CD4-positive, alpha-beta T cell treated with Interleukin-21 for 1 hour (primary cell): Measurements from ENCODE around the gene LRRC7.
"Not testable (repeated sequence)": the region's sequence is repeated elsewhere in the genome, so short reads cannot be mapped to it uniquely, and the experiment has no call there.

Experiments used
- DNase-seq: peaks from one replicate; pipeline ENCODE4 v3.0.0-alpha.2; 2020

Gene LRRC7

DNA sequence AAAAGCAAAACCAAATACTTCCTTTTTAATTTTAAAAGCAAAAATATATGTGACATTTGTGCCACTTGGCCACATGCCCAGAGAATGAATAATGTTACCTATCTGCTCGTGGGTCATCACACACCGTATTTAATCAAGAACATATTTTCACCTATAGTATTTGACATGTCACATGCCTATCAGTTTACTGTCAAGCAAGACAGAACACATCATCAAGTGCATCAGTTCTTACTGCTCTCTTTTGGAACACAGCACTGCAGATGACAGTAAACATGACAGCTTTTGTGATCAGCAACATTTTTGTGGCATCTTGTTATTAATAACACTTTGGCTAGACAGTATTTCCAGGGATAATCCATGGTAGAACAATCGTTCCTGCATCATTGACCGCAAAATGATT is 134.4 kb downstream of the LRRC7 start:
- DNase-seq = no peak

DNA sequence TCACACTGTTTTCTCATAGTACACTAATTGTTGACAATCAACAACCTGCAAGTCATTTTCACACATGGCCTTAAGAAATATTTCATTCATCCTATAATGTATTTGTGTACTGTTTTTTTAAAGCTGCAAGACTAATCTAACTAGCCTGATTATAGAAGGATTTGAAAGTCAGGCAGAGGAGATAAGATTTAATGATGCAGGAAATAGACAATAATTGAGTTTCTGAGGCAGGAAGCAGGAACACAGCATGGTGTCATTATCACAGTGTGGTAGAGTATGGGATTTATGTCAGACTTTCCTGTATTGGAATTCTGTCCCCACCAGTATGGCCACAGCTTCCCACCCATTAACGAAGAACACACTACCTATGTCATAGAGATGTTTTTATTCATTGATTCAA is 138.8 kb downstream of the LRRC7 start:
- DNase-seq = no peak

DNA sequence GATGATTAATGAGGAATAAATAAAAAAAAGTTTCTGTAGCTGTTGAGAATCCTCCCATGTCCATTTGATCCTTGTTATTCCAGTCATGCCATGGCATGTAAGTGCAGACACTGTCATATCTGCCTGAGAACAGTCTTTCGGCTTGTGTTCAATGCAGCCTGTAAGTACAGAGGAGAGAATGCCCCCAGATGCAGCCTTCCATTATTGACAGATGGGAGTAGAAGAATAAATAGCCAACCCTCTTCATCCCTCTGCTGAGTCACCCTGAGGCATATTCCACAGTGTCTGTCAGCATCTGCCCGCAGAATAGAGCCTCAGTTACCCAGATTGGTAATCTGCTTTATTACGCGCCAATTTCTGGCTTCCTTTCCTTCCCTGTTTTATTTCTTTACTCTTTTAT is 139.4 kb downstream of the LRRC7 start:
- no peak for DNase-seq

DNA sequence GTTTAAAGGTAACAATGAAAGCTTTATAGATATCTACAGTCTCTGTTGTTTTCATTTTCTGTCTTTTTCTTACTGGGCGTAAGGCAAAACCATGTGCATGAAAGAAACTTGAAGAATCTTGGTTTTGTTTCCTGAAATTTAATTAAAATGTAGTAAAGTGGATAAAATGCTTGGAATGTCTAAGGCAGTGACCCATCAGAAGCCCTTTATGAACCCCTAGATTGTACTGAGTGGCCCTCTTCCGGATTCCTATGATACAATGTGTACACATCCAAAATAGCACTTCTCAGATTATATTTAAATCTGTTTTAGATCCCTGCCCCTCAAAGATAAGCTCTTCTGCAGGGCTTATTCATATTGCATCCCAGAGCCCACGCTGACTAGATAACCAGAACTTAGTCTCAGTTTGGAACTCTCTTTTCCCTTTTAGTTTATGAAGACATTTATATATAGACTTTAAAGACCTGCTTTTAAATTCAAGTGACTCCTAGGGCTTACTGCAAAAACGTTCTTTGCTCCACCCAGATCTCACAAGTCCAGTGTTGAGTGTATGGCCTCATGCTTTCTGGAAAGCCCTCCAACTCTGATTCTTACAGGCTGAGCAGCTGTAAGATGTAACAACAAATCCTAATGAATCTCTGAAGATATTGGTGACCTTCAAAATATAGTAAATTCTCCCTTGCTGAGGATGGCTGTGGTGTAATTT is 142.9 kb downstream of the LRRC7 start:
- DNase-seq = no peak

DNA sequence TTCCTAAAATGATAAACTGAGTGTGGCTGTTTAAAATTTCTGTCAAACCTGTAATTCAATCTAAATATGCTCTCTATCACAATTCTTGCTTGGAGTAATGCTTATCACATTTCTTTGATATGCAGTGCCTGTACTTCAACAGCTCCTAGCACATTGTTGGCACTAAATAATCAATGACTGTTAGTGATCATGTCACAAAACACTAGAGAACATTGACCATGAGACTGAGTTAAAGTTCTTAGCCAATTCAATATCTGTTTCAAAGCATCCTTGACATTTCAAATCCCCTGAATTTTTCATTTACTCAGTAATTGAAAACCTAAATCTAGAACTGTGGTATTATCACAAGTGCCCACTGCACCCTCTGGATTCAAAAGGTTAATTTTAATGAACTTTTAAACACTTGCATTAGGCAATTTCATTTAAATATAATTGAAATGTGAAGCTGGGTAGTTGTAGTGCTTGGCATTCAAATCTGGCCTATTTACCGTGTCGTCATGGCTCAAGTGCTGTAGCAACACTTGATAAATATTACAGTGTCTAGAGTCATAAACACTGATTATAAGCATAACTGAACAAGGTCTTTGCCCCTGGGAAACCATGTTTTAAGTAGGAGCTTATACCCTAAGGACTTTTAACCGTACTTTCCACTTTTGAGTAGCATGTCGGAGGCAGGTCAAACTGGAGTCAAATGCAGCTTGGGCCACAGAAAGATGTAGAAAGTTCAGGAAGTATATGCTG is 143.6 kb downstream of the LRRC7 start:
- no peak for DNase-seq

DNA sequence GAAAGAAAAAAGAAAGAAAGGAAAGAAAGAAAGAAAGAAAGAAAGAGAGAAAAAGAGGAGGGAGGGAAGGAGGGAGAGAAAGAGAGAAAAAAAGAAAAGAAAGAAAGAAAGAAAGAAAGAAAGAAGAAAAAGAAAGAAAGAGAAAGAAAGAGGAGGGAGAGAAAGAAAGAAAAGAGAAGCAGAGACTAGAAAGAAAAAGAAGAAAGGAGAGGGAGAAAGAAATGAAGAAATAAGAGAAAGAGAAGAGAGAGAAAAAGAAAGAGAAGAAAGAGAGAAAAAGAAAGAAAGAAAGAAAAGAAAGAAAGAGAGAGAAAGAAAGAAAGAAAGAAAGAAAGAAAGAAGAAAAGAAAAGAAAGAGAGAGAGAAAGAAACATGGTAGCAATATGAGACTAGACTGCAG is 150.1 kb downstream of the LRRC7 start:
- not testable (repeated sequence) for DNase-seq

DNA sequence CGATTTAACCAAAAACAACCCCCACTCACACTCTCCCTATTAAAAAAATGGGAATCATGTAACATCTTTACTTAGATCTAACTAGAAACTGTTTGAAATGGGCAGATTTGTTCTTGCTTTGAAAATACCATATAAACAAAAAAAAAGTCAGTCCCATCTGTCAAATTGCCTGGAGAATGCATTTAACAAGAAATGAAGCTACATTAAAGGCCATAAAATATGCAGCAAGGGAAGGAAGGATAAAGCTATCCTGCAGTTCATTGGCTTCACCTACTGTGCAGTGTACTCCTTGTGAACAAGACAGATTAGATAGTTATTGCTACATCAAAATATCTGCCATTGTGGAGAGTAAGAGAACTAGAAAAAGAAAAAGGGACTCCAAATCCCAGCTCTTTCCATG is 160.5 kb downstream of the LRRC7 start:
- DNase-seq = no peak

DNA sequence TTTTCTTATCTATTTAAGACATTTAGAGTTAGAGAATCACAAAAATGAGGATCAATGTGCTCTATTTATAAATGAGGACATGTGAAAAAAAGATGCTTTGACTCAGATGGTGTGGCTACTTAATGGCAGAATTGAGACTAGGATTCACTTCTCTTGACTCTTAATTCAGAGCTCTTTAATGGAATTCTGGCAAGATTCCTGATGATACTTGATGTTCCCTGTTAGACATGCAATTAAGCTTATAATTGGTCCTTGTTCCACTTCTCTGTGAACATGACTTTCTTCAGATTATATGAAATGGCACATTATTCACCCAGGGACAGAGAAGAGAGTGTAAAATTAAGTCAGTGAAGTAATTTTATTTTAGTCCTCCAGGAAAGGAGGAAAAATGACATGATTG is 165.3 kb downstream of the LRRC7 start:
- no peak for DNase-seq

DNA sequence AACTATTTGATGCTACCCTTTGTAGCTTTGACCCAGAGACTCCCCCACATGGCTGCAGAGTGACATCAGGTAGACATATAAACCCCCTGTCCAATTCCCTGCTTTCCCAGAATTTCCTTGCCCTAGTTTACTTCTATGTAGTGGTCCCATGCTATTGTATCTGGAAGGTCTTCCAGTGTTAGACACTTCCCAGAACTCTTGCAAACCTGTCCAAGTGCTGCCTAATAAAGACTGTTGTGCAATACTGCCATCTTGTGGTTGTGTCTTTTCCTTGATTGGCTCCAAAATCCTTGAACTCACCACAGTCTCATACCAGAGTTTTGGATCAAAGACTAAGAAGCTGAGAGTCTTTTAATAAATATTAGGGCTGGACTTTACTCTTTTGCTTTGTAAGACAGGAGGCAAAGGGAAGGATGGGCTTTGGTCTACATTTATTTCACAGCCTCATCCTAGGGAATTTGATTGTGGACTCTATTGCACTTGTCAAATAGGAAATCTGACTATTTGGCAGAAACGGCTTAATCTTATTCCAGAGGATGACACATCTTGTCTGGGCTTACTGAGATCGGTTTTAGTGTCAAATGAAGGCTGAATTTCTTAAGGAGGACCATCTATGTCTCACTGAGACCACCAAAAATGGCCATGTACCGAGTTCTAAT is 169.9 kb downstream of the LRRC7 start:
- DNase-seq = peak; percentile 23

DNA sequence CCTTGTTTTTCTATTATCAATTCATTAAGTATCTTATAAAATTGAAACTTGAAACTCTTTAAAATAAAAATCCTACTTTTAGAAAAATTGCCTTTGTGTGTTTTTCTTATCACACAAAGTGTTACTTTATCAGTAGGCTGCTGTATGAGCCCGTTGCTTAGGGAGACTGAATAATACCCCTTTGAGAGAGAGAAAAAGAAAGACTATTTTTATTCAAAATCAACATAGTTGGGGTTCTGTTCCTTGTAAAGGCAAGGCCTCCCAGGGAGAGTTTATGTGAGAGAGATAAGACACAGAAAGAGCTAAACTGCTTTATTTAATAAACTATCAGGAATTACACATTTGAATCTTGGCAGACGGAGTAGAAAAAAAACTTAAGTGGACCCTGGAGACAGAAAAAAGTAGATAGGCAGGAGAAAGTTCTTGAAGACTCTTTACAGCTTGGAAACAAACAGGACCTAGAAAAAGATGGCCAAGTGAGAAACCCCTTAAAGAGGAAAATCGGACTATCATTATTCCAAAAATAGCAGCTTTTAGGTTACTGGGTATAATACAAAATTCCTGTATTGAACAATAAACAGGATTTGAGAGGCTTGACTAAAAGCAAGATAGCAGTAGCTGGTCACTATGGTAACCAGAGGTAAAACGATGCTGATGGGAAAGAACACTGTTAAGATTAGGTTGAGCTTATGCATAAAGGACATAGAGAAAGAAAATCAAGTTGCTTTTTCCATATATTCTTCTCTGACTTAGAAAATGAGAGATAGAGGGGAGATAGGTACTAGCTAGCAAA is 170.9 kb downstream of the LRRC7 start:
- no peak for DNase-seq

DNA sequence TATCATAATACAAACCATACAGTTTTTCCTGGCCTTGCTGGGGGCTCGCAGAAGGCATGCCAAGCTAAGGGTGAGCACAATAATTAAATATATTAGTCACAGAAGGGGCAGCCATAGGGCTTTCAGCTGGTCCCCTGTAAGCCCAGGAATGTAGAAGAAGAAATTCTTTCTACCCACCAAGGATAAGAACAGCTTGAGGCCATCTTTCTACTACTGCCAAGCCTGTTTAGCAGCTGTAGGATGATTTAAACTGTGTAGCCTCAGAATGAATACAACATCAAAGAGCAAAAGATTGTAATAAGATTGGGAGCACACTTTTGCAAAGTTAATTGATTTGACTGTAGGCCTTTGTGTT is 171.5 kb downstream of the LRRC7 start:
- DNase-seq = no peak

DNA sequence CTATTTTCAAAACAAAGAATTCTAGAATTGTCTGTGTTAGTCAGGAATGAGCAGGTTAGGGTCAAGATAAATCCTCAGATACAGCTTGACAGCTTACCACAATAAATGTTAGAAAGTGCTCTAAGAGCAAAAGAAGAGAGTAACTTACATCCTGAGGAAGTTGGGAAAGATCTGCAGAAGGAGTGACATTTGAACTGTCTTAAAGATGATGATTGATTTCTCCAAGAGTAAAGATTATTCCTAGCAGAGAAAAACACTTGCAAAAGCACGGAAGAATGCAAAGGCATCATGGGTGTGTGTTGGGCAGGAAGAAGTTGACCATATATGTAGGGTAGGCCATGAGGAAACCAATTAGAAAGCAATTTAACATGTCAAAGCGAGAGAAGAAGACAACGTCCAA is 175.4 kb downstream of the LRRC7 start:
- no peak for DNase-seq

DNA sequence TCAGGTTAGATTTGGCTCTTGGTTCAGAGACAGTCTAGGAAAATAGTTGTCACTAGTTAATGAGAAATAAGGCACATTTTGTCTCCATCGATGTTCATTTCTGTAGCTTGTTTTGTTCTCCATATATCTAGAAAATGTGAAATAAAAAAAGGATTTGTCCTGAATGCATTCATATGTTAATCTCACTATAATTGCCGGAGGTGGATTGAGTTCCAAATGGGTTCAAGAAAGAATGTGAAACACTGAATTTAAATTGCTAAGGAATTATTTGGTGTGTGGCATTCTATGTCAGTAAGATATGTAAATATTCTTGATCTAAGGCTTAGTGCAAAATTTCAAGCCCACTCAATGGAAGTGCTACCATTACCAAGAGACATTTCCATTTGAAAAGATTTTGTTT is 176.7 kb downstream of the LRRC7 start:
- no peak for DNase-seq

DNA sequence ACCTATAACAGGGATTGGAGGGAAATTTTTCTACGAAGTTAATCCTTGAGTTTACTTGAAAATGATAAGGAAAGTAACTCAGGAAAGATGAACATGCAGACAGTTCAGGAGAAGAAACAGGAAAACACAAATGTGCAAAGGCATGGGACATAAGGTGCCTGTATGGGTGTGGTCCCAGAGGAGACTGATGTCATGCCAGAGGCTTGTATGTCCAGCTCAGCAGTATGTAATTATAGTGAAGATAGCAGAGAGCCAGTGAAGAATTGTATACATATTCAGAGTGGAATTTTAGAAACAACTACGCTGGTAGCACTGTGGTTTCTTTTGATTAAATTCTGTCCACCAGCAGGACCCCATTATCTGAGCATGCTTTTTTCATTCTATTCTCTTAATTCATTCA is 179.5 kb downstream of the LRRC7 start:
- no peak for DNase-seq

DNA sequence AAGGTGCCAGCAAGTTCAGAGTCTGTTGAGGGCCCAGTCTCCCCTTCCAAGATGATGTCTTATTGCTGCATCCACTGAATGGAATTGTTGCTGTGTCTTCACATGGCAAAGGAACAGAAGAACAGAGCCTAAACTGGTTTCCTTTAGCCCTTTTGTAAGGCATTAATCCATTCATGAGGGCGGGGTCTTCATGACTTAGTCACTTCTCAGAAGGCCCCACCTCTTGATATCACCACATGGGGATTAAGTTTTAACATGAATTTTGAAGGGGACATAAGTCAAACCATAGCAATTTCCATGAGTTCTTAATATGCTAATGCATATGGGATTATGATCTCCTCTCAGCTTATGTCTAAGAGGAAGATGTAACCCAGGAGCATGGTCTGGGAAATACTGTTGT is 182.9 kb downstream of the LRRC7 start:
- DNase-seq = no peak

DNA sequence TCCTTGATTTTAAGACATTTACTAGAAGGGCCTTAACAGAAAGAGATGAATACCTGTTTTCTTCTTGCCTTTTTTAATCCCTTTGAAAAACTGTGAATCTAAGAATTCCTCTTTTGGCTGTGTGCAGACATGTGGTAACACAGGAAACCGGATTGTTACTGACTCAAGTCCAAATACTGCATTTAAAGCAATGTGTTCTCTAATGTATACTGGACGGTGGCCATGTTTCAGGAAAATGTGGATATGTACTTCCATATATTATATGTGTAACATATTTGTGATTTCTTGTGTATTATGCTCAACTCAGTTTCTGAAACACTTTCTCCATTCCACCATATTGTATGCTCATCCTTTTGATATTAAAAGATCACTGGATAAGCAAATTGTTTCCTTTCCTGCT is 185.1 kb downstream of the LRRC7 start:
- no peak for DNase-seq

DNA sequence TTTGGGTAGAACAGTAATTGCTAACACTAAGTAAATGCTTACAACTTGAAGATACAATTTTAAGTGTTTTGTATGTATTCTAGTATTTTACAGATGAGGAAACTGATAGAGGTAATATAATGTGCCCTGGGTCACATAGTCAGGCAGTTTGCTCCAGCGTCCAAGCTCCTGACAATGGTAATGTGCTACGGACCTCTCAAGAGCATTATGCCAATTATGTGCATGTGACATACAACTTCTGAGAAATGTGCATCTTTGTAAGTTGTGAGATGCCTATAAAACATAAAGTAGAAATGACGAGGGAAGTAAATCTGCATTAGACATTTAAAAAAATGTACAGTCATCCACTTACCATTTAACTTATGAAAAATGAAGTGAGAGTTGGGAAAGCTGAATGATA is 186.8 kb downstream of the LRRC7 start:
- DNase-seq = no peak

DNA sequence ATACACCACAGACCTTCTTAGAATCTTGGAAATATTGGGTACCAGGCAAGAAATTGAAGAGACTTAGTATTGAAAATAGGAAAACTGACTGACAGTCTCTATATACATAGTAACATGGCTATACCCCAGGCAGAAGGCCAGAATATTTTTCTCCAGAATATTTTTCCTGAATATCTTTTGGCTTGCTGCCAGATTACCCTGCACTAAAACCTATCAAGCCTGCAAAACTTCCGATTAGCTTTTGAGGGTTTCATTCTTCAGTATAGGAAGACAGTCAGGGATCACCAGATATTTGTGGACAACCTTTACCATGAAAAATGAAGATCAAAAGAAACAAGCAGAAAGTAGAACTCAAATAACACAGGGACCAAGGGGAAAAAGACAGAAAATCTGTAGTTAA is 187.9 kb downstream of the LRRC7 start:
- no peak for DNase-seq

DNA sequence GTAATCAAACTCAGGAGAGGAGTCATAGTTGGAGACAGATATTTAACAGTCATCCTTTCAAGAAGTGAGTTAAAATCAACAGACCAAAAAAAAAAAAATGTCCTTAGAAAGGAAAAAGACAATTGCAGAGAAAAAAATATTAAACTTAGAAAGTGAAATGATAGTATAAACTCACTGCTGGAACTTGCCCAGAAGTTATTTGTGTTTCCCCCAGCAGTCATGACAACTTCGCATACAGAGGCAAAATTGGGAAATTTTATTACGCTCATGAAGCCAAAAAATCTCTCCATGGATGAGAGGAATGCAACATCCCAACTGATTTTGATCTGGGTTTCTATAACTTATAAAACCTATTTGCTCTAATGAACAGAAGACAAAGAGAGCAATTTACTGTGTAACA is 198.2 kb downstream of the LRRC7 start:
- no peak for DNase-seq

DNA sequence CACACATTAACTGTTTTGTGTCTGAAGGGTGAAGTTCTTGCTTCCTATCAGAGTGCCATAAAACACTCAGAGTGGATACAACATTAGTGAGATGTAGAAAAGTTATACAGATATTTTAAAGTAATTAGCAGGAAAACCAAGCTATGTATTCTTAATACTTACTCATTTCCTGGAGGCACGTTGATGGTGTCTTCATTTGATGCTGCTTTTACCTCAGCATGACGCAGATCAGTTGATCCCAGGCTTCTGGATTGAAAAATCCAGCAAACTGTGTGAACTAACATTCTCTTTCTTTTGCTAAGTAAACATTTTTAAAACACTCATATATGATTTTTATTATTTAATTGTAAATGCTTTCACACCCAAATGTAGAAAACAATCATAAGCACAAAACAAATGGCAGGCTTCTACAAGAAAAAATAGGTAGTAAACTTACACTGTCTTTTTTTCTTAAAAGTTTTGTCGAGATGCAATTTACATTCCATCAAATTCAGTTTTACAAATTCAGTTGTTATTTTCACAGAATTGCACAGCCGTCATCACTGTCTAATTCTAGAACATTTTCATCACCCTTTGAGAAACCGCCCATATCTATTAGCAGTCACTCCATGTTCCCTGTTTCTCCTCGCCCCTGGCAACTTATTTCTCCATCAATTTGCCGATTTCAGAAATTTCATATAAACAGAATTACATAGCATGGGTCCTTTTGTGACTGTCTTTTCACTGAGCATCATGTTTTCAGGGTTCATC is 198.9 kb downstream of the LRRC7 start:
- no peak for DNase-seq

DNA sequence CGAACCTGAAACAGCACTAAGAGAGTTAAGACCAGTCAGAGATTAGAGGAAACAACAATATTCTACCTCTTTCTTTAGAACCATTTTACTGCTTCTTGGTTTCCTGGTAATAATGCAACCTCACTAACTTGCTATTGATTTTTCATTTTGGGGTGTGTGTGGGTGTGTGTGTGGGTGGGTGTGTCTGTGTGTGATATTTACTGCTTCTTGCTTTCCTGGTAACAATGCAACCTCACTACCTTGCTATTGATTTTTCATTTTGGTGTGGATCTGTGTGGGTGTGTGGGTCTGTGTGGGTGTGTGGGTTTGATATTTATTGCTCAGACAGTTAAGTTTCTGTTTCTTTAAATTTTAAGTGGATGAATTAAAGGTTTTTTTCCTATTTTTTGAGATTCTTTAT is 208.8 kb downstream of the LRRC7 start:
- DNase-seq = no peak

DNA sequence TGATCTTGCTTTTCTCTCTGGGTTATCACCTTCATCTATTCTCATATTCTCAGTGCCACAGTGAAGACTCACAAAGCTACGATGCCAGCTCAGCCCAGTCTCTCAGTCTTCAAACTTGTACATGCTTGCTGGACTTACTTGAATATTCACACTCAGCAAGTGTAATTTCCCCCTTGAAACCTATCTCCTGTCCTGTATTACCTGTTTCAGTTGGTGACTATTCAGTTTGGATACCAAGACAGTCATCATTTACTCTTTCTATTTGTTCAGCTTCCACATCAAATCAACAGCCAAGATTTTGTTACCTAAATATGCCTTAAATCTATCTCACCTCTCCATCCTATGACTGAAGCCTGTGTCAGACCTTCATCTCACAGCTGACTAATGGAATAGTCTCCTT is 209.7 kb downstream of the LRRC7 start:
- DNase-seq = no peak

DNA sequence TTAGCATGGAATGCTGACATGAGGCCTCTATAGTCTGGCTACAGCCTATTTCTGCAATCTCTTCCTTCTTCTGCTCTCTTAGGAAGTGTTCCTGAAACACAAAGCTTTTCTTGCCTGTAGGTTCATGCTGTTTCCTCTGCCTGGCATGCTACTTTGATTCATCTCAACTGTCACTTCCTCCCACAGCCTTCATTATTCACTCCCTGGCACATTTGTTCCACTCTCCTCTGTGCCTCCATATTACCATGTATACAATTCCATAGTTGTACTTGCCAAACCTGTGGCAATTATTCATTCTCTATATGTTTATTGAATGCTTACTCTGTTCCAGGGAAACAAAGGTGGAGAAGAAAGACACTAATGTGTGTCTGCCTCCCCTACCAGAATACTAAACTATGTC is 210.2 kb downstream of the LRRC7 start:
- no peak for DNase-seq
